B cell (primary cell): ENCODE data around the gene POLR1D.

Experiments
- EZH2 ChIP-seq: IDR thresholded peaks from 2 replicates; pipeline ENCODE4 v1.6.1; 2012; ENCODE audit warnings: borderline replicate concordance, low read depth, mild to moderate bottlenecking, moderate library complexity, low read length; ENCODE audit not compliant: insufficient read depth, poor library complexity, severe bottlenecking
- TF ChIP-seq, protein P1 (sequence below): fragments of 200-600 bp; IDR thresholded peaks from one replicate; pipeline ENCODE4 v1.8.0; 2022; ENCODE audit warnings: antibody characterized with exemption, mild to moderate bottlenecking

DNA sequence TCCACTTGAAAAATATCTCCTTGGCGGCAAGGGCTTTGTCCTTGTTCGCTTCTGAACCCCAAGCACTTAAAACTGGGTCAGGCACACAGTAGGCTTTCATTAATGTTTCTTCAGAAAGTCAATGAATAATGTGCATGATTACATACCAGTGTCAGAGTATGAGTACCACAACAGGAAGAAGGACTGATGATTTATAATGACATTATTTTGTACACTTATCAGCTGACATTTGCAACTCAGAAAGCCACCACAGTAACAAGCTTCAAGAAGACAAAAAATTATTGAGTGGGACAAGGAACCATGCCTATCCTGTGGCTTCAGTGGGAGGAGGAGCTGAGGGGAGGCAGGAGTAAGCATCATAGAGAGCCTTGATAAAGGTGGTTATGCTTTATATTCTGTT, 10.0 kb downstream of the POLR1D start:
- TF ChIP-seq, protein P1, sequence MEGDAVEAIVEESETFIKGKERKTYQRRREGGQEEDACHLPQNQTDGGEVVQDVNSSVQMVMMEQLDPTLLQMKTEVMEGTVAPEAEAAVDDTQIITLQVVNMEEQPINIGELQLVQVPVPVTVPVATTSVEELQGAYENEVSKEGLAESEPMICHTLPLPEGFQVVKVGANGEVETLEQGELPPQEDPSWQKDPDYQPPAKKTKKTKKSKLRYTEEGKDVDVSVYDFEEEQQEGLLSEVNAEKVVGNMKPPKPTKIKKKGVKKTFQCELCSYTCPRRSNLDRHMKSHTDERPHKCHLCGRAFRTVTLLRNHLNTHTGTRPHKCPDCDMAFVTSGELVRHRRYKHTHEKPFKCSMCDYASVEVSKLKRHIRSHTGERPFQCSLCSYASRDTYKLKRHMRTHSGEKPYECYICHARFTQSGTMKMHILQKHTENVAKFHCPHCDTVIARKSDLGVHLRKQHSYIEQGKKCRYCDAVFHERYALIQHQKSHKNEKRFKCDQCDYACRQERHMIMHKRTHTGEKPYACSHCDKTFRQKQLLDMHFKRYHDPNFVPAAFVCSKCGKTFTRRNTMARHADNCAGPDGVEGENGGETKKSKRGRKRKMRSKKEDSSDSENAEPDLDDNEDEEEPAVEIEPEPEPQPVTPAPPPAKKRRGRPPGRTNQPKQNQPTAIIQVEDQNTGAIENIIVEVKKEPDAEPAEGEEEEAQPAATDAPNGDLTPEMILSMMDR, result no peak
- no peak for TF ChIP-seq EZH2
